ENCODE measurements around the gene GSPT1. TPM values are rescaled to one million over a fixed set of nuclear protein-coding genes. Genes with fewer than 3 reads are reported as not detected.

Gene GSPT1
- total and polyA plus RNA-seq, 2 donors, result 46.5 to 47.7 TPM

DNA sequence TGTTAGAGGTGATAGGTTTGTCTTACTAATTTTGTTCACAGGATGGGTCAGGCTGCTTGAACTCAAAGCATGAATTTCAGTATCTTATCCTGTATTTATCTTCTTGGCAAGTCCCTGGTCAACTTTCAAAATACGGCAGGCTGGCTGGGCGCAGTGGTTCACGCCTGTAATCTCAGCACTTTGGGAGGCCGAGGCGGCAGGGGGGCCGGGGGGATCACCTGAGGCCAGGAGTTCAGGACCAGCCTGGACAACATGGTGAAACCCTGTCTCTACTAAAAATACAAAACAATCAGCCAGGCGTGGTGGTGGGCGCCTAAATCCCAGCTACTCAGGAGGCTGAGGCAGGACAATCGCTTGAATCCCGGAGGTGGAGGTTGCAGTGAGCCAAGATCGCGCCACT, 39.5 kb downstream of the GSPT1 start:
- peaks cover 41 to 54% of the 10 kb centered on the region in 2 donors for H3K36me3 ChIP-seq (ENCODE audit: control insufficient read depth in 2 of 2, insufficient read depth in 2 of 2, low read length in 1 of 2)
- no peaks in the 10 kb centered on the region for H3K4me1 ChIP-seq (ENCODE audit: control insufficient read depth in 2 of 2, insufficient read depth in 2 of 2, low read length in 2 of 2)
- no peak for DNase-seq (ENCODE audit: low read depth in 6 of 9, low spot score in 9 of 9)
- WGBS, result 96% methylated on average over 12 of the region's 12 CpGs
- no peaks in the 10 kb centered on the region for H3K27me3 ChIP-seq (ENCODE audit: control insufficient read depth in 2 of 2, insufficient read depth in 1 of 2, low read length in 1 of 2)
- H3K27ac ChIP-seq (ENCODE audit: low read depth in 1 of 2, low read length in 1 of 2), result no peak overlapping the region
- no peak overlapping the region for H3K4me3 ChIP-seq (ENCODE audit: low read length in 2 of 2)
- no peaks in the 10 kb centered on the region for H3K9me3 ChIP-seq (ENCODE audit: control insufficient read depth in 2 of 2, insufficient read depth in 1 of 2, low read length in 1 of 2)

DNA sequence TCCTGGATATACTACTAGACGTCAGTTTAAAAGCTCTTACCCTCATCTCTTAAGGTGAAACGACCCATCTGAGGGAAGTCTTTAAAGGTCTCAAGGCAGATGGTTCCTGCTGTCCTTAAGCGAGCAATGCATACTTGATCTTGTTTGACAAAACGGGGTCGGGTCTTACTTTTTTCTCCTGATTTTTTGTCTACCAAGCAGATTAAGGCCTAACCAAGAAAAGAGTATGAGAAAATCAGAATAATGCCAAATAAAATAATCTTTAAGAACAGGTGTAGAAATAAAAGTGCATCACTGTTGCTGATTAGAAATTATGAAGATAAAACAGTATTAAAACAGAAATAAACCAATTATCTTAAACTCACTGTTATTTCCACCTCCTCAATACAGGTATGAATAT, 40.0 kb downstream of the GSPT1 start:
- no peaks in the 10 kb centered on the region for H3K4me1 ChIP-seq (ENCODE audit: control insufficient read depth in 2 of 2, insufficient read depth in 2 of 2, low read length in 2 of 2)
- H3K36me3 ChIP-seq (ENCODE audit: control insufficient read depth in 2 of 2, insufficient read depth in 2 of 2, low read length in 1 of 2), result peaks cover 40 to 55% of the 10 kb centered on the region in 2 donors
- WGBS, result 95% methylated on average over 5 of the region's 5 CpGs
- no peak overlapping the region for H3K4me3 ChIP-seq (ENCODE audit: low read length in 2 of 2)
- H3K9me3 ChIP-seq (ENCODE audit: control insufficient read depth in 2 of 2, insufficient read depth in 1 of 2, low read length in 1 of 2), result no peaks in the 10 kb centered on the region
- no peaks in the 10 kb centered on the region for H3K27me3 ChIP-seq (ENCODE audit: control insufficient read depth in 2 of 2, insufficient read depth in 1 of 2, low read length in 1 of 2)
- DNase-seq (ENCODE audit: low read depth in 6 of 9, low spot score in 9 of 9), result no peak
- H3K27ac ChIP-seq (ENCODE audit: low read depth in 1 of 2, low read length in 1 of 2), result no peak overlapping the region

DNA sequence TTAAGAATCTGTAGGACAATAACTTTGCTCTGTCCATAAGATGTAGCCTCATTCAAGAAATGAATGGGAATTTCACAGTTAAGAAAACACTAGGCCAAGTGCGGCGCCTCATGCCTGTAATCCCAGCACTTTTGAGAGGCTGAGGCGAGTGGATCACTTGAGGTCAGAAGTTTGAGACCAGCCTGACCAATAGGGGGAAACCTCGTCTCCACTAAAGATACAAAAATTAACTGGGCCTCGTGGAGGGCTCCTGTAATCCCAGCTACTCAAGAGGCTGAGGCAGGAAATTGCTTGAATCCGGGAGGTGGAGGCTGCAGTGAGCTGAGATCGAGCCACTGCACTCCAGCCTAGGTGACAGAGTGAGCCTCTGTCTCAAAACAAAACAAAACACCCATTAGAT, 44.6 kb downstream of the GSPT1 start:
- H3K36me3 ChIP-seq (ENCODE audit: control insufficient read depth in 2 of 2, insufficient read depth in 2 of 2, low read length in 1 of 2), result peaks cover 26 to 43% of the 10 kb centered on the region in 2 donors
- H3K4me3 ChIP-seq (ENCODE audit: low read length in 2 of 2), result no peak overlapping the region
- H3K9me3 ChIP-seq (ENCODE audit: control insufficient read depth in 2 of 2, insufficient read depth in 1 of 2, low read length in 1 of 2), result no peaks in the 10 kb centered on the region
- DNase-seq (ENCODE audit: low read depth in 6 of 9, low spot score in 9 of 9), result no peak
- H3K27ac ChIP-seq (ENCODE audit: low read depth in 1 of 2, low read length in 1 of 2), result no peak overlapping the region
- no peaks in the 10 kb centered on the region for H3K4me1 ChIP-seq (ENCODE audit: control insufficient read depth in 2 of 2, insufficient read depth in 2 of 2, low read length in 2 of 2)
- no peaks in the 10 kb centered on the region for H3K27me3 ChIP-seq (ENCODE audit: control insufficient read depth in 2 of 2, insufficient read depth in 1 of 2, low read length in 1 of 2)
- 91% methylated on average over 7 of the region's 7 CpGs for WGBS

DNA sequence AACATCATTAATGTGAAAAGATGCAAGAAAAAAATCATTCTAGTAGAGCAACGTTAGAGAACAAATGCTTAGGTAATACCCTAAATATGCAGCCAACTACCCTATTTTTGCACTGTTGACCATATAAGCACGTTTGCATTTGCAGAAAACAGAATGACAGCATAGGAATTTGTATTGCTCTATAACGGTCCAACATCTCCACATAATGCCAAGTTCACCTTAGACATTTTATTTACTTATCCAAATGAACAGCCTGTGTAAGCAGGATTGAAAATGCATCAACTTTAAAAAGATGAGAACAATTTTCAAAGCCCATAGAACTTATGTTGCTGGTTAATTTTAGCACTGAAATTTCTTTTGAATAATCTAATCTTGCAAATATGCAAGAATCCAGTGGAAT, 45.4 kb downstream of the GSPT1 start:
- no peak overlapping the region for H3K27ac ChIP-seq (ENCODE audit: low read depth in 1 of 2, low read length in 1 of 2)
- no peaks in the 10 kb centered on the region for H3K27me3 ChIP-seq (ENCODE audit: control insufficient read depth in 2 of 2, insufficient read depth in 1 of 2, low read length in 1 of 2)
- H3K4me1 ChIP-seq (ENCODE audit: control insufficient read depth in 2 of 2, insufficient read depth in 2 of 2, low read length in 2 of 2), result no peaks in the 10 kb centered on the region
- H3K36me3 ChIP-seq (ENCODE audit: control insufficient read depth in 2 of 2, insufficient read depth in 2 of 2, low read length in 1 of 2), result peaks cover 20 to 36% of the 10 kb centered on the region in 2 donors
- no peaks in the 10 kb centered on the region for H3K9me3 ChIP-seq (ENCODE audit: control insufficient read depth in 2 of 2, insufficient read depth in 1 of 2, low read length in 1 of 2)
- no peak for DNase-seq (ENCODE audit: low read depth in 6 of 9, low spot score in 9 of 9)
- WGBS, result 95% methylated on average over 3 of the region's 3 CpGs
- H3K4me3 ChIP-seq (ENCODE audit: low read length in 2 of 2), result no peak overlapping the region

DNA sequence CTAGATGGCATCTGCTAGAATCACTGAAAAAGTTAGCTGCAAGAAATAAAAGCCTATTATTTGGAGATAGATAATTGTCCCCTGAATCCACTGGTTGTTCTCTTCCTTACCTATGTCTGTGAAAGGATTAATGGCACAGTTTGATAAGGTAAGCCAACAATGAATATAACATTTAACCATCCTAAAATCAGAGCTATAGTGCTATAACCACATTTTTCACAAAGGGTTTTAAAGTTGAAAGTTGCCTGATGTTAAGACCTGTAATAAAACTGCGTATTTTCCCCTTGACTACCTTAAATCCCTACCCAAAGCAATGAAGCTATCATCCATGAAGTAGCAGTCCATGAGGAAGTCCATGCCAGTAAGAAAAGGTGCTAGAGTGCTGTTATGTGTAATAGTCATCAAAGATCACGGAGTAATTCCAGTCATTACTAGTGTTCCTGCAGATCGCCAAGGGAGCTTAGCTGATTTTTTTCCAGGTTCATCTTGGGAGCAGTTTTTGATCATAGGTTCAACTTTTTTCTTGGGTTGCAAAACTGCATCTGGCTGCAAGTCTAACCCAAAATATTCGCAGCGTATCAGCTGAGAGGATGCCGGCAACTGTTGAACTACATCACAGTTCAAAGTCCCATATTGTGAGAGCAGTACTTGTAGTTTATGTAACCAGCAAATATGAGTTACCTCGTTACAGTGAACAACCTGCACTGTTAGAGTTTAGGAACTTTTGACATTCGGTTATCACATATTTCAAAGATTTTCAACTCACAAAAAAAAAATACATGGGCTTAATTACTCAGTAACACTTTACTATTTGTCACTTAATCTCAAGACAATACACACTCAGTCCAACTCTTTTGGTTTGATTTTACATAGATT, 46.2 kb downstream of the GSPT1 start:
- peaks cover 20 to 33% of the 10 kb centered on the region in 2 donors for H3K36me3 ChIP-seq (ENCODE audit: control insufficient read depth in 2 of 2, insufficient read depth in 2 of 2, low read length in 1 of 2)

DNA sequence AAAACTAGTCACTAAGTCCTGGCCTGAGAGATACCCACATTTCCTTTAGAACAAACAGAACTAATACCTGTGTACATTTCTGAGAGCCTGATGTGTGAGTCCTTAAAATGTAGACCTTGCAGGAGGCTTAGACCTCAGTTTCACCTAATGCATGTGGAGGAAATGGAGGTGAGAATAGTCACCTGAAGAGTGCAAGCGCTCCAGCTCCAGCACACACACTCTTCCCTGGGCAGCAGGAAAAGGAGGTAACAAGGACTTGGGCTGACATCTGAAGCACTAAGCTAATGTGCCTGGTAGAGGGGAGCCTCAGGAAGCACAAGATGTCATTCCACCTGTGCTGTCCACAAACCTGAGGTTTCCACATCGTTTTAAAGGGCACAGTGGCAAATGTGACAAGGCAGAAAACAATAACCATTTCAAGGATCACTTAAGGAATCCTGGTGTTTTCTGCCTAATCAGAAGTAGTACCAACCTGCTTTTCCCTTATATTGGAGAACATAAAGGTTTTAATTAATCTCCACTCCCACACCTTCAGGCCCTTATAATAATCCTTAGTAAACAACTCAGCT, 47.3 kb downstream of the GSPT1 start:
- 84% methylated on average over 2 of the region's 2 CpGs for WGBS
- H3K4me1 ChIP-seq (ENCODE audit: control insufficient read depth in 2 of 2, insufficient read depth in 2 of 2, low read length in 2 of 2), result no peaks in the 10 kb centered on the region
- H3K9me3 ChIP-seq (ENCODE audit: control insufficient read depth in 2 of 2, insufficient read depth in 1 of 2, low read length in 1 of 2), result no peaks in the 10 kb centered on the region
- no peaks in the 10 kb centered on the region for H3K27me3 ChIP-seq (ENCODE audit: control insufficient read depth in 2 of 2, insufficient read depth in 1 of 2, low read length in 1 of 2)
- DNase-seq (ENCODE audit: low read depth in 6 of 9, low spot score in 9 of 9), result no peak
- H3K27ac ChIP-seq (ENCODE audit: low read depth in 1 of 2, low read length in 1 of 2), result no peak overlapping the region
- H3K4me3 ChIP-seq (ENCODE audit: low read length in 2 of 2), result no peak overlapping the region
- H3K36me3 ChIP-seq (ENCODE audit: control insufficient read depth in 2 of 2, insufficient read depth in 2 of 2, low read length in 1 of 2), result peaks cover 18 to 33% of the 10 kb centered on the region in 2 donors

More for the DNA sequence above, 46.2 kb downstream of the GSPT1 start:
- Histone ChIP-seq H3K4me1 (ENCODE audit: control insufficient read depth in 2 of 2, insufficient read depth in 2 of 2, low read length in 2 of 2) (no peaks in the 10 kb centered on the region), H3K4me3 (ENCODE audit: low read length in 2 of 2) (no peak overlapping the region), H3K9me3 (ENCODE audit: control insufficient read depth in 2 of 2, insufficient read depth in 1 of 2, low read length in 1 of 2) (no peaks in the 10 kb centered on the region), H3K27ac (ENCODE audit: low read depth in 1 of 2, low read length in 1 of 2) (no peak overlapping the region), H3K27me3 (ENCODE audit: control insufficient read depth in 2 of 2, insufficient read depth in 1 of 2, low read length in 1 of 2) (no peaks in the 10 kb centered on the region)
- no peak for DNase-seq (ENCODE audit: low read depth in 6 of 9, low spot score in 9 of 9)
- 98% methylated on average over 8 of the region's 8 CpGs for WGBS

DNA sequence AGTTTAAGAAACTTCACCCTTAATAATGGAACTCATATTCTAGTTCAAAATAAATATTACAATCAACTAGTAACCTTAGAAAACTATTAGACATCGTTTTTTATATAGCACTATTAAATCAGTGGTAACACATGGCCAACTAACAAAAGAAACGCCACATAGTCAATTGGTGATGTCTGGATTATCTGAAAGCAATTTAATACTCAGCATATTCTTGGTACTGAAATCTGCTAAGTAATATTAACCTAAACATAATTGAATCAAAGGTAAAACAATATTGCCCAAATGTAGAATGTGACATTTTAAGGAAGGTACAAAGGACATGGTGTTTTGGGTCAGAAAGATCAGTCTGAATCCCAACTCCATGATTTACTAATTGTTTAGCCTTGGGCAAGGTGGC, 53.3 kb downstream of the GSPT1 start:
- Histone ChIP-seq H3K4me1 (ENCODE audit: control insufficient read depth in 2 of 2, insufficient read depth in 2 of 2, low read length in 2 of 2) (no peaks in the 10 kb centered on the region), H3K27me3 (ENCODE audit: control insufficient read depth in 2 of 2, insufficient read depth in 1 of 2, low read length in 1 of 2) (no peaks in the 10 kb centered on the region), H3K9me3 (ENCODE audit: control insufficient read depth in 2 of 2, insufficient read depth in 1 of 2, low read length in 1 of 2) (no peaks in the 10 kb centered on the region), H3K36me3 (ENCODE audit: control insufficient read depth in 2 of 2, insufficient read depth in 2 of 2, low read length in 1 of 2) (no peaks in the 10 kb centered on the region), H3K4me3 (ENCODE audit: low read length in 2 of 2) (no peak overlapping the region), H3K27ac (ENCODE audit: low read depth in 1 of 2, low read length in 1 of 2) (no peak overlapping the region)
- no peak for DNase-seq (ENCODE audit: low read depth in 6 of 9, low spot score in 9 of 9)
- 97% methylated on average over 2 of the region's 2 CpGs for WGBS

DNA sequence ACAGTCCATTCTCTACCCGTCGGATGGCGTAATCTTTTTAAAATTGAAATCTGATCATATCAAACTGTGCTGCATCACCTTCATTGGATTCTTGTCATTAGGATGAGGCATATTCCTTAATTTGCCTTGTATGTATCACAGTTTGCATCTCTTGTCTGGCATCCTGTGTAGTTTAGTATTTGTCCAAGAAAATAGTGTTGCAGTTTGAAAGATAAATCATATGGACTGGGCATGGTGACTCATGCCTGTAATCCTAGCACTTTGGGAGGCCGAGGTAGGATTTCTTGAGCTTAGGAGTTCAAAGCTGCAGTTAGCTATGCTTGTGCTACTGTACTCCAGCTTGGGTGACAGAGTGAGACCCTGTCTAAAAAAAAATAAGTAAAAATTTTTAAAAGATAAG, 58.6 kb downstream of the GSPT1 start:
- DNase-seq (ENCODE audit: low read depth in 6 of 9, low spot score in 9 of 9), result no peak
- peaks cover 0 to 6% of the 10 kb centered on the region in 2 donors for H3K36me3 ChIP-seq (ENCODE audit: control insufficient read depth in 2 of 2, insufficient read depth in 2 of 2, low read length in 1 of 2)
- 96% methylated on average over 4 of the region's 4 CpGs for WGBS
- H3K27me3 ChIP-seq (ENCODE audit: control insufficient read depth in 2 of 2, insufficient read depth in 1 of 2, low read length in 1 of 2), result no peaks in the 10 kb centered on the region
- no peaks in the 10 kb centered on the region for H3K9me3 ChIP-seq (ENCODE audit: control insufficient read depth in 2 of 2, insufficient read depth in 1 of 2, low read length in 1 of 2)
- H3K27ac ChIP-seq (ENCODE audit: low read depth in 1 of 2, low read length in 1 of 2), result no peak overlapping the region
- peaks cover 5 to 8% of the 10 kb centered on the region in 2 donors for H3K4me1 ChIP-seq (ENCODE audit: control insufficient read depth in 2 of 2, insufficient read depth in 2 of 2, low read length in 2 of 2)
- H3K4me3 ChIP-seq (ENCODE audit: low read length in 2 of 2), result no peak overlapping the region

DNA sequence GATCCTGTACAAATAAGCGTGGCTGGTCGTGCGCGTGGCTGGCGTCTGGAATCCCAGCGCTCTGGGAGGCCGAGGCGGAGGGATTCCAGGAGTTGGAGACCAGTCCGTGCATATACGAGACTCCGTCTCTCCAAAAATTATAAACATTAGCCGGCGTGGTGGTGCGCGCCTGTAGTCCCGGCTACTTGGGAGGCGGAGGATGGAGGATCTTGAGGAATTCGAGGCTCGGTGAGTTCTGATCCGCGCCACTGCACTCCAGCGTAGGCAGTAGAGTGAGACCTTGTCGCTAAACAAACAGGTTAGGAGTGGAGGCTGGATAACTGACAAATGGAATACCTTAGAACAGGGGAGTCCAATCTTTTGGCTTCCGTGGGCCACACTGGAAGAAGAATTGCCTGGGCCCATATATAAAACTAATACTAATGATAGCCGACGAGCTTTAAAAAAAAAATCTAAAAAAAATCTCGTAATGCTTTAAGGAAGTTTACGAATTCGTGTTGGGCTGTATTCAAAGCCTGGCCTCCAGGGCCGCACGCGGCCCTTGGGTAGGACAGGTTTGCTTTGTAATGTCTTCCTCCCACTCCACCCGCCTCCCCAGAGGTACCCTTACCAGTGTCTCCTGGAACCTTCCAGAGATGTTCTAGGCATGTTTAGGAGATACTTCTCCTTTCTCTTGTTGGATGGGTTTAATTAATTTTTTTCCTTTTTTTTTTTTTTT, 63.5 kb downstream of the GSPT1 start:
- no peak for DNase-seq (ENCODE audit: low read depth in 6 of 9, low spot score in 9 of 9)
- 58% methylated on average over 33 of the region's 33 CpGs for WGBS
- Histone ChIP-seq H3K4me1 (ENCODE audit: control insufficient read depth in 2 of 2, insufficient read depth in 2 of 2, low read length in 2 of 2) (peaks cover 18% of the 10 kb centered on the region in 2 donors), H3K36me3 (ENCODE audit: control insufficient read depth in 2 of 2, insufficient read depth in 2 of 2, low read length in 1 of 2) (peaks cover 8 to 26% of the 10 kb centered on the region in 2 donors), H3K27me3 (ENCODE audit: control insufficient read depth in 2 of 2, insufficient read depth in 1 of 2, low read length in 1 of 2) (no peaks in the 10 kb centered on the region), H3K27ac (ENCODE audit: low read depth in 1 of 2, low read length in 1 of 2) (peak overlapping the region in 1 of 2 donors; percentile 89), H3K4me3 (ENCODE audit: low read length in 2 of 2) (peak overlapping the region; percentile 89 to 99), H3K9me3 (ENCODE audit: control insufficient read depth in 2 of 2, insufficient read depth in 1 of 2, low read length in 1 of 2) (peaks cover 0 to 5% of the 10 kb centered on the region in 2 donors)
